GM21723 (cell line): ENCODE data around the gene CBFA2T2.
"Not testable (repeated sequence)": the region's sequence is repeated elsewhere in the genome, so short reads cannot be mapped to it uniquely, and the experiment has no call there.

Experiments used
- ATAC-seq: cut with Tn5 transposase; IDR thresholded peaks from one replicate; pipeline ENCODE4 v1.9.1; 2021; ENCODE audit warnings: mild to moderate bottlenecking, moderate library complexity; ENCODE audit not compliant: unreplicated experiment

The CBFA2T2 gene

GRCh38 chr20:33501000-33501399 is 11.1 kb downstream of the CBFA2T2 start:
- no peak for ATAC-seq

DNA sequence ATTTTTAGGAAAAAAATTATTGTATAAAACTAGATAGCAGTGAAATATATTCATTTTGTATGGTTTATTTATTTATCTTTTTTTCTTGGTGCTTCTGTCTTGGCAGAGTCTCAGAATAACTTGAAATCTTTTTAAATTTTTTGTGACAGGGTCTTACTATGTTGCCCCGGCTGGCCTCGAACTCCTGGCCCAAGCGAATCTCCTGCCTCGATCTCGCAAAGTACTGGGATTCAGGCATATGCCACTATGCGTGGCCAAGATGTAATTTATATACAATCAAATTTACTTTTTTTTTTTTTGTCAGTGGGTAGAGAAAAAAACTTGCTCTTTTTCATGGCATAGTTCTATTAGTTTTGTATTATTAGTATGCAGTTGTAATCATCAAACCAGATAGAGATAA is 13.7 kb downstream of the CBFA2T2 start:
- no peak for ATAC-seq

DNA sequence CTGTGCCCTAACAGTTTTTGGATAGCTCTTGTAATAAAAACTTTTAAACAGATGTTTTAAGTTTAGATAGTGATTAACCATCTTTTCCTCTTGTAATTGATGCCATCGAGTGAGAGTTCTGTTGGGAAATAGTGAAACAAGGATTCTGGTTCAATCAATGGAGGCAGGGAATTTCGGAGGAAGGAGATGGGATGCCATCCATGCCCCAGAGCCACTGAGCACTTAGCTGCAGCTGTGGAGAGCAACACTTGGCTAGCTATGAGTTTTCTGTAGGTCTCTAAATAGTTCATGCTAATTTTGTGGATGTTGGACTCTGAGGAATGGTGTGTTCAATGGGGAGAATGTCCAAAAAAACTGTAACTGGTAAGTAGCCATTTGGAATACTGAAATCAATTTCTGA is 16.7 kb downstream of the CBFA2T2 start:
- no peak for ATAC-seq

DNA sequence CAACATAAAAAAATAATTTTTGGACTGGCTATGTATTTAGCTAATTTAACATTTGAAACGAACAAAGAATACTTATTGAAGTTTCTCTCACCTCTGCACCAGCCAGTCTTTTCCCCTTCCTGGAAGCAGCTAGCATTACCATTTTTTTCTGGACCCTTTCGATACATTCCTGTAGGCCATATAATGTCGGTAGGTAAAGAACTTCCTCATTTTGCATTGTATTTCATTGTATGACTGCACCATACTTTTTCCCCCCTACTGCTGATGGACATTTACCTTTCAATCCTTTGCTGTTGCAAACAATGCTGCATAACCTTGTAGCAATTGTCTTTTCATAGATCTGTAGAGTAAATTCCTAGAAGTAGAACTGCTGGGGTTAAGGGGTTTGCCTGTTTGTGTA is 17.6 kb downstream of the CBFA2T2 start:
- no peak for ATAC-seq

GRCh38 chr20:33508015-33508414 is 18.1 kb downstream of the CBFA2T2 start:
- ATAC-seq, result not testable (repeated sequence)

- ATAC-seq, result not testable (repeated sequence)
Observed at GRCh38 chr20:33509057-33509456, 19.2 kb downstream of the CBFA2T2 start.

DNA sequence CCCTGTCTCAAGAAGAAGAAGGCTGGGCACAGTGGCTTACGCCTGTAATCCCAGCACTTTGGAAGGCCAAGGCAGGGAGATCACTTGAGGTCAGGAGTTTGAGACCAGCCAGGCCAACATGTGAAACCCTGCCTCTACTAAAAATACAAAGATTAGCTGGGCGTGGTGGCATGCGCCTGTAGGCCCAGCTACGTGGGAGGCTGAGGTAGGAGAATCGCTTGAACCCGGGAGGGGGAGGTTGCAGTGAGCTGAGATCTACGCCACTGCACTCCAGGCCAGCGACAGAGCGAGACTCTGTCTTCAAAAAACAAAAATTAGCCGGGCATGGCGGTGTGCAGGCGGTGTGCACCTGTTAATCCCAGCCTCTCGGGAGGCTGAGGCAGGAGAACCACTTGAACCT is 22.0 kb downstream of the CBFA2T2 start:
- not testable (repeated sequence) for ATAC-seq

GRCh38 chr20:33515569-33516216 is 25.8 kb downstream of the CBFA2T2 start:
- ATAC-seq, result no peak

DNA sequence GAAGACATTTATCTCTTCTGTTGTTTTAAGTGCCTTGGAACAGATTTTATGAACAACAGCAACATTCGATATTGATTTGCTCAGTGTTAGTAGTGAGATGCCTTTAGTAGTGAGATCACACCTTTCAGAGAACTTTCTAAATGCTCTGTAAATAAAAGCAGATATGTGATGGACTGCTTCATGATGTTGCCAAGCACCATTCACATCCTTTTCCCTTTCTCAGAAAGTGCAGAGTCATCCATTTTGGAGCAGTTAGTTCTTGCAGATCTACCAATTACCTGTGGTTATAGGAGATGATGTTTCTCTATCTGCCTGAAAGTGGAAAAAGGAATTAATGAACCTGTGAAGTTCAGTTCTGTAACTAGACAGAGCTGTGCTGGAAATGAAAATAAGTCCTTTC is 27.0 kb downstream of the CBFA2T2 start:
- ATAC-seq, result no peak

- ATAC-seq, result no peak
Observed at GRCh38 chr20:33518071-33518470, 28.2 kb downstream of the CBFA2T2 start.

DNA sequence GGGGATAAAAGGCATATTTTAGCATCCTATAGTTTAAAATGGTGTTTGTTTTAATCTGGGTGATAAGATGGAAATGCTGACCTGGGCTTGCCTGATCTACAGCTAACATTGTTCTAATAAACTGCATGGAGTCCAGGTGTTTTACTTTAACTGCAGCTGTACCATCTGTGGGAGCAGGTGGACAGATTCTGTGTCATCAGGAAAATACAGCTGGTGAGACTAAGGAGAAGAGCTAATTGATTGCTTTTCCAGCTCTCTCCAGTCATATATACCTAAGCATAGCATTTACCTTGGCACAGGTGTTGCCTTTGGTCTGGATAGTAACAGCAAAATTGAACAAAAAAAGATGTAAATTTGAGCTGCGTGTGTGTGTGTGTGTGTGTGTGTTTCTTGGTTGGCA is 31.6 kb downstream of the CBFA2T2 start:
- no peak for ATAC-seq

DNA sequence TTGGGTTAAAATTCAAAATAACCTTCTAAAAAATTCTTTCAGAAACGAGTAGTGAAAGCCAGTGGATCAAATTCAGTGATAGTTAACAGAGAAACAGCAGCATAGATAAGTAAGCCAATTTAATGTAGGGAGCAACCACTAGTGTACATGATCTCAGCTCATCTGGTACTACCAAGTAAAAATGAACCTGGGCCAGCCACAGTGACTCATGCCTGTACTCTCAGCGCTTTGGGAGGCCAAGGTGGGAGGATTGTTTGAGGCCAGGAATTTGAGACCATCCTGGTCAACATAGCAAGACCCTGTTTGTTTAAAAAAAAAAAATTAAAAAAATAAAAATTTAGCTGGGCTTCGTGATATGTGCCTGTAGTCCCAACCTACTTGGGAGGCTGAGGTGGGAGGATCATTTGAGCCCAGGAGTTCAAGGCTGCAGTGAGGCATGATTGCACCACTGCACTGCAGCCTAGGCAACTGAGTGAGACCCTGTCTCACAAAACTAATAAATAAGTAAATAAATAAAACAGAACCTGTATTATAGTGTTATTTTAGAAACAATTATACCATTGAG is 32.4 kb downstream of the CBFA2T2 start:
- no peak for ATAC-seq

DNA sequence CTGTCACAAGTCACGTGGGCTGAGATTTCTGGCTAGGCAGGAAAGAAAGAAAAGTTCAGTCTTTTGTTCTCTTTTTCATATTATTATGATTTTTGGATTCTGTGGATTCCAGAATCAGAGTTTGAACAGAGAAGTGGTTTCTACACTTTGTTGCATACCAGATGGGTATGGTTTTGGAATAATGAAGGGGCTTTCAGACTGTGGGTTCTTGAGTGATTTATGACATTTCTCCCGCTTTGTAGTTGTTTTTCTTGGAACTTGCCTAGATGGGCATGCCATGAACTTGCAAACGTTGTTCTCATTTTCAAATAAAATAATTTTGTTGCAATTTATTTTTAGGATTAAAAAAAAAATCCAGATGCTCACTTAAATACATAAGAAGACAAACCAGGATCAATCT is 34.4 kb downstream of the CBFA2T2 start:
- no peak for ATAC-seq

- ATAC-seq, result no peak
Observed at GRCh38 chr20:33526769-33527168, 36.9 kb downstream of the CBFA2T2 start.

- ATAC-seq, result no peak
Observed at GRCh38 chr20:33531047-33531877, 41.4 kb downstream of the CBFA2T2 start.

DNA sequence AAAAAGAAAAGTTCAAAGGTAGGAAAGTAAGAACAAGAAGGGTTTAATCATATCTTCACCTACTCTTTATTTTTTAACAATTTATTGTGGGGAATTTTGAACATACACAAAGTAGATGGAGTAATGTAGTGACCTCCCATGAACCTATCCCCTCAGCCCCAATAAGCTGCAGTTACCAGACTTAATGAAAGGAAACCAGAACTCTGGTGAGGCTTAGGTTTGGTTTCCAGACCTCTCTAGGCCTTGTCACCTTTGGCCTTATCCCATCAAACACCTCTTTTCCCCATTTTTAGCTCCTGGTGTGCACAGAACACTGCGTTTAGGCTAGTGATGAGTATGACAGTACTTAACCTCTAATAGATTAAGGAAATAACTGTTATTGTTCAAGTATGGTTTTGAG is 42.0 kb downstream of the CBFA2T2 start:
- ATAC-seq, result no peak

GRCh38 chr20:33532753-33533459 is 43.0 kb downstream of the CBFA2T2 start:
- ATAC-seq, result no peak

- not testable (repeated sequence) for ATAC-seq
Observed at GRCh38 chr20:33535717-33536116, 45.8 kb downstream of the CBFA2T2 start.

DNA sequence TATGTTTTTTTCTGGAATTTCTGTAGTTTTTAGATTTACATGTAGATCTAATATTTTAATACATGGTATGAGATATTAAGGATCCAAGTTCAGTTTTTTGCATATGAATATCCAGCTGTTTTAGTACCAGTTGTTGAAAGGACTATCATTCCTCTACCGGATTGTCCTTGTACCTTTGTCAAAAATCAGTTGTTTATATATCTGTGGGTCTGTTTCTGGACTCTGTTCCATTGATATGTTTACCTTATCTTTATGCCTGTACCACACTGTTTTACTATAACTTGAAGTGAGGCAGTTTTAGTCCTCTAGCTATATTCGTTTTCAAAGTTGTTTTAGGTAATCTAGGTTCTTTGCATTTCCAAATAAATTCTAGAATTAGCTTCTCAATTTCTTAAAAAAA is 47.7 kb downstream of the CBFA2T2 start:
- ATAC-seq, result no peak

DNA sequence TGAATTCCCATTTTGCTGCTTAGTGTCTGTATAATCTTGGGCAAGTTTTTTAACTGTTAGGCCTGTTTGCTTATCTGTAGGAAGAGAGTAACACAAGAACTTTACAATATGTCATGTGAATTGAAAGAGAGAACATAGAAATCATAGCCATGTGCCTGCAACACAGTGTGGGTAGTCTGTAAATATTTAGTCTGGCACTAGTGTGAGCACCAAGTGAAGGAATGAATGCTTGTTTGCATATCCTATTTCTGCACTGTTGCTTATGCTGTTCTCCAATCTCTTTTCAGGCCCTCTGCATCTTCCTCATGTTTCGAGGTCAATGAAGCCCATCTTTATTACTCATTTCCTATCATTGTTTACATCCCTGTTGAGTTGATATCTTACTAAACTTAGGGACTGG is 49.2 kb downstream of the CBFA2T2 start:
- no peak for ATAC-seq

DNA sequence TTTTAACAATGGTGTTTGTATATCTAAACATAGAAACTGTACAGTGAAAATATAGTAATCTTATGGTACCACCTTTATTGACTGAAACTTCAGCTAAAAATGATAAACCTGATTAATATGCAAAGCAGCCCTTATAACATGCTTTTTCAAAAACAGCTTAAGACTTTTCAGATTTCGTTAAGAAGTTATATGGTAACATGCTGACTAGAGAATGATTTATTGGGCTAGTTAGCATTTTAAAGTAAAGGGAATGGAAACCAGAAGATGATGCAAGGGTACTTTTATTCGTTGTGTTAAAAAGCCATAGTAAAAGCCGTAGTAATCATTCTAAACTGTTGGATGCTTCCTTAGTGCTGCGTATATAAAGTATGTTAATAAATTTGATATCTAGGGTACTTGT is 50.5 kb downstream of the CBFA2T2 start:
- no peak for ATAC-seq

DNA sequence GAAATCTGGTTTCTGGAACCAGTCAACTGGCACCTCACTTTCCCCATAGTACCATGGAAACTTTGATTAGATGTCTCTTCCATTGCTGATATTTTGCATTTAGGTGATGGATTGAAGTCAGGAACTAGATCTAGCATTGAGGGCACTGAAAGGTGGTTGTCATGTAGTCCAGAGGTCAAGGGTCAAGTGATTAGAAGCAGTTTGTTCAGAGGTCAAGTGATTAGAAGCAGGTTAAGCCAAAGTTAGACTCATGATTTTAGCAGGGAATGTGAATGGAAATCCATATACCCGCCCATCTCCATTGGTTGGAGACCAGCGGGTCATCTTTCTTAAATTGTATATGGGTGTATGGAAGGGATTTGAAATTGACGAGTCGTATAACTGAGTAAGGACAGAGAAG is 51.2 kb downstream of the CBFA2T2 start:
- ATAC-seq, result no peak
